SK-N-SH (cell line): ENCODE data around the gene GAS1. TPM values are rescaled to one million over a fixed set of nuclear protein-coding genes. Genes with fewer than 3 reads are reported as not detected.
A peak's percentile ranks its signal among the peaks of the same experiment; 100 is the strongest.

ENCODE experiments used
- CTCF ChIA-PET: fragments of 300-600, 350-600 bp; formaldehyde crosslinking; extraction: SDS; loops from one replicate; lab custom pipeline; 2021; lab: Yijun Ruan, JAX
- POLR2A ChIA-PET: fragments of 350-600 bp; sonication (Branson Sonifier 250); formaldehyde crosslinking; extraction: SDS; loops from one replicate; lab custom pipeline; 2020; ENCODE audit warnings: antibody characterized with exemption, inconsistent platforms; lab: Yijun Ruan, JAX
- DNase-seq: peaks from one replicate; pipeline ENCODE4 v3.0.0; 2012
- H2AFZ ChIP-seq: fragments of 200-600 bp; sonication (generic); 2 replicates; pipeline ENCODE4 v1.8.1; 2016; ENCODE audit warnings: antibody characterized with exemption, mild to moderate bottlenecking, low read depth
- H3F3A ChIP-seq: fragments of 200-600 bp; sonication (generic); replicated peaks from 2 replicates; pipeline ENCODE3; 2016; ENCODE audit warnings: antibody characterized with exemption, mild to moderate bottlenecking; ENCODE audit not compliant: insufficient read depth
- H3K27ac ChIP-seq, 2 experiments: fragments of 200-500 bp in 1 of 2; fragments of 200-600 bp in 1 of 2; sonication (Bioruptor generic) in 1 of 2; sonication (generic), shearing (Covaris generic) in 1 of 2; 2 replicates each; pipeline versions ENCODE4 v1.5.1 to v1.6.1; 2014 to 2016; ENCODE audit warnings: low read depth in 2 of 2, inconsistent platforms in 1 of 2, low read length in 1 of 2, mild to moderate bottlenecking in 1 of 2, mixed read lengths in 1 of 2
- H3K27me3 ChIP-seq: fragments of 200-600 bp; sonication (generic), shearing (Covaris generic); 2 replicates; pipeline ENCODE4 v1.6.1; 2016; ENCODE audit warnings: mixed run types; ENCODE audit not compliant: insufficient read depth
- H3K36me3 ChIP-seq, 2 experiments: fragments of 200-500 bp in 1 of 2; fragments of 200-600 bp in 1 of 2; sonication (Bioruptor generic) in 1 of 2; sonication (generic) in 1 of 2; replicated peaks in 1 of 2; 2 replicates each; pipeline versions ENCODE3 to v1.5.1; 2014 to 2016; ENCODE audit warnings: low read length in 1 of 2, mild to moderate bottlenecking in 1 of 2; ENCODE audit not compliant: insufficient read depth in 2 of 2, control insufficient read depth in 1 of 2
- H3K4me1 ChIP-seq, 2 experiments: fragments of 200-500 bp in 1 of 2; fragments of 200-600 bp in 1 of 2; sonication (Bioruptor generic) in 1 of 2; sonication (generic), shearing (Covaris generic) in 1 of 2; 2 replicates each; pipeline versions ENCODE4 v1.5.1 to v1.6.1; 2014 to 2016; ENCODE audit warnings: low read depth in 1 of 2, low read length in 1 of 2, mixed run types in 1 of 2; ENCODE audit not compliant: insufficient read depth in 2 of 2, control insufficient read depth in 1 of 2
- H3K4me2 ChIP-seq: fragments of 200-600 bp; sonication (generic), shearing (Covaris generic); 2 replicates; pipeline ENCODE4 v1.6.1; 2017; ENCODE audit warnings: mixed run types
- H3K4me3 ChIP-seq, 2 experiments: fragments of 200-500 bp in 1 of 2; fragments of 200-600 bp in 1 of 2; sonication (Bioruptor generic) in 1 of 2; sonication (generic), shearing (Covaris generic) in 1 of 2; 2 replicates each; pipeline versions ENCODE4 v1.5.1 to v1.8.1; 2014 to 2016; ENCODE audit warnings: low read depth in 2 of 2, inconsistent platforms in 1 of 2, low read length in 1 of 2, mild to moderate bottlenecking in 1 of 2, mixed read lengths in 1 of 2, moderate library complexity in 1 of 2
- H3K79me2 ChIP-seq: fragments of 200-600 bp; sonication (generic); 2 replicates; pipeline ENCODE4 v1.8.1; 2017; ENCODE audit warnings: mild to moderate bottlenecking; ENCODE audit not compliant: insufficient read depth
- H3K9ac ChIP-seq: fragments of 200-600 bp; sonication (generic); 2 replicates; pipeline ENCODE4 v1.6.1; 2017; ENCODE audit warnings: mixed run types
- H3K9me2 ChIP-seq: fragments of 200-600 bp; sonication (generic); 2 replicates; pipeline ENCODE4 v1.6.1; 2017; ENCODE audit warnings: mixed run types
- H3K9me3 ChIP-seq: fragments of 200-600 bp; sonication (generic); 2 replicates; pipeline ENCODE4 v1.6.1; 2017; ENCODE audit warnings: mixed run types, mild to moderate bottlenecking, moderate library complexity
- H4K20me1 ChIP-seq: fragments of 200-600 bp; sonication (generic); 2 replicates; pipeline ENCODE4 v1.6.1; 2017; ENCODE audit warnings: mild to moderate bottlenecking, mixed run types; ENCODE audit not compliant: insufficient read depth
- ELF1 ChIP-seq: IDR thresholded peaks from 2 replicates; pipeline ENCODE4 v1.4.0; 2012
- EP300 ChIP-seq, 2 experiments: IDR thresholded peaks; 2 replicates each; pipeline versions ENCODE4 v1.4.0 to v1.6.1; 2012; ENCODE audit warnings: borderline replicate concordance in 1 of 2, low read depth in 1 of 2, low read length in 1 of 2
- EZH2phosphoT487 ChIP-seq: fragments of 200-600 bp; sonication (generic); IDR thresholded peaks from 2 replicates; pipeline ENCODE4 v1.6.1; 2017; ENCODE audit warnings: low read depth, mixed run types, mild to moderate bottlenecking, antibody characterized with exemption, moderate library complexity, borderline replicate concordance
- FOXJ3 ChIP-seq: sonication (generic); formaldehyde crosslinking; IDR thresholded peaks from 2 replicates; pipeline ENCODE4 v1.5.1; 2020; ENCODE audit warnings: mild to moderate bottlenecking, missing genetic modification reagents
- GABPA ChIP-seq: IDR thresholded peaks from 2 replicates; pipeline ENCODE4 v1.4.0; 2012; ENCODE audit warnings: low read depth, mild to moderate bottlenecking
- GATA2 ChIP-seq: sonication (generic); formaldehyde crosslinking; IDR thresholded peaks from 2 replicates; pipeline ENCODE4 v1.5.0; 2020; ENCODE audit warnings: mild to moderate bottlenecking, missing genetic modification reagents
- NFIC ChIP-seq: IDR thresholded peaks from 2 replicates; pipeline ENCODE4 v1.4.0; 2012; ENCODE audit warnings: borderline replicate concordance
- NRF1 ChIP-seq: IDR thresholded peaks from 2 replicates; pipeline ENCODE4 v1.6.1; 2012; ENCODE audit warnings: low read depth, mild to moderate bottlenecking, low read length
- RAD21 ChIP-seq: IDR thresholded peaks from 2 replicates; pipeline ENCODE4 v1.6.1; 2012; ENCODE audit warnings: mild to moderate bottlenecking, low read length
- RCOR1 ChIP-seq: fragments of 150-350 bp; IDR thresholded peaks from 2 replicates; pipeline ENCODE4 v1.6.1; 2017; ENCODE audit warnings: antibody characterized with exemption, low read length
- RXRA ChIP-seq: IDR thresholded peaks from 2 replicates; pipeline ENCODE4 v1.4.0; 2012; ENCODE audit warnings: low read depth, mild to moderate bottlenecking, borderline replicate concordance
- SIN3A ChIP-seq: IDR thresholded peaks from 2 replicates; pipeline ENCODE4 v1.6.1; 2012; ENCODE audit warnings: low read depth, mild to moderate bottlenecking, low read length, moderate library complexity, borderline replicate concordance
- TAF1 ChIP-seq: IDR thresholded peaks from 2 replicates; pipeline ENCODE4 v1.6.1; 2012; ENCODE audit warnings: low read depth, mild to moderate bottlenecking, low read length, moderate library complexity, borderline replicate concordance
- TCF12 ChIP-seq: IDR thresholded peaks from 2 replicates; pipeline ENCODE4 v1.4.0; 2012
- WGBS: methylation state at CpG from one replicate; pipeline ENCODE4 v1.1.6; 2017; ENCODE audit warnings: low lambda C conversion rate; 5-methylcytosine and 5-hydroxymethylcytosine counted together
- polyA plus RNA-seq, 3 experiments: library from polyadenylated mRNA; depleted of rRNA; stranded (reverse); fragments of >200 nt; gene quantifications; 2 replicates each; pipeline ENCODE4 v1.2.3, GENCODE V29; 2012
- TF ChIP-seq, protein P1 (sequence below): IDR thresholded peaks from 2 replicates; pipeline ENCODE4 v1.4.0; 2012; ENCODE audit warnings: low read depth, borderline replicate concordance
- TF ChIP-seq, protein P2 (sequence below): IDR thresholded peaks from 2 replicates; pipeline ENCODE4 v1.4.0; 2012; ENCODE audit warnings: low read depth
- TF ChIP-seq, protein P3 (sequence below): fragments of 200-600 bp; sonication (generic); IDR thresholded peaks from 2 replicates; pipeline ENCODE4 v1.6.1; 2017; ENCODE audit warnings: antibody characterized with exemption, mild to moderate bottlenecking, moderate library complexity
- TF ChIP-seq, protein P4 (sequence below): fragments of 150-350 bp; IDR thresholded peaks from 2 replicates; pipeline ENCODE4 v1.6.1; 2017; ENCODE audit warnings: antibody characterized with exemption, low read length, low read depth, borderline replicate concordance
- TF ChIP-seq, protein P5 (sequence below): fragments of 150-350 bp; IDR thresholded peaks from 2 replicates; pipeline ENCODE4 v1.6.1; 2016; ENCODE audit warnings: mild to moderate bottlenecking, low read depth, low read length

The GAS1 gene
- polyA plus RNA-seq, 1 of the 3 experiments (the other 2 are of a cell fraction) = 37.8 TPM

DNA sequence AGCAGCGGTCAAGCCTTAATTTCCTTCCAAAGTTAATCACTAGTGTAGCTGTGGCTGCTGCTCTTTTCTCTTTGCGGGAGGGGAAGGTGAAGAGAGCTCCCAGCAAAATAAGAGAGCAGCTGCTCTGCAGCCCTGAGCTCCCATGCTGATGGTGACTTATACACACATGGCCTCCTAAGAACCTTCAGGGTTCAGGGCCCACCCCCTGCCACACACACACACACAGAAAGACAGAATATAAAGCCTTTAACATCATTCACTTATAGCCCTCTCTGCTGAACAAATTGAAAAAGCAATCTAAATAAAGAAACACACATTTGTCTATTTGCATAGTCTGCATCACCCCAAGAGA lies 43.6 kb downstream of the GAS1 start:
- Histone ChIP-seq H3K27ac (no peak overlapping the region), H3K27me3 (no peaks in the 10 kb centered on the region), H2AFZ (no peak overlapping the region), H3K4me2 (no peak overlapping the region), H3K9me3 (no peaks in the 10 kb centered on the region), H3K79me2 (no peaks in the 10 kb centered on the region), H3F3A (no peaks in the 10 kb centered on the region), H3K36me3 (no peaks in the 10 kb centered on the region), H3K9ac (no peak overlapping the region), H3K4me1 (peaks cover 0 to 9% of the 10 kb centered on the region in 2 experiments; a peak in 1 of 4 replicates), H4K20me1 (no peaks in the 10 kb centered on the region)
- WGBS = 90% methylated on average over 2 of the region's 2 CpGs
- DNase-seq = no peak
- CTCF ChIA-PET = interaction anchor here (1.3 kb wide), 1 partner anchor 178 kb away, joined by 3 read pairs; no protein-coding TSS in a partner anchor
- TF ChIP-seq, protein P1, sequence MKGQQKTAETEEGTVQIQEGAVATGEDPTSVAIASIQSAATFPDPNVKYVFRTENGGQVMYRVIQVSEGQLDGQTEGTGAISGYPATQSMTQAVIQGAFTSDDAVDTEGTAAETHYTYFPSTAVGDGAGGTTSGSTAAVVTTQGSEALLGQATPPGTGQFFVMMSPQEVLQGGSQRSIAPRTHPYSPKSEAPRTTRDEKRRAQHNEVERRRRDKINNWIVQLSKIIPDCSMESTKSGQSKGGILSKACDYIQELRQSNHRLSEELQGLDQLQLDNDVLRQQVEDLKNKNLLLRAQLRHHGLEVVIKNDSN = no peak
- TF ChIP-seq SIN3A (no peak), EP300 (IDR thresholded peaks at IDR 0.05; ENCODE audit: borderline replicate concordance in 1 of 2, low read depth in 1 of 2, low read length in 1 of 2) (no peak), RXRA (no peak), FOXJ3 (CRISPR knock-in tag) (no peak), RAD21 (no peak), EZH2phosphoT487 (no peak), RCOR1 (no peak), NFIC (no peak), GABPA (no peak), NRF1 (no peak)
- TF ChIP-seq, protein P2, sequence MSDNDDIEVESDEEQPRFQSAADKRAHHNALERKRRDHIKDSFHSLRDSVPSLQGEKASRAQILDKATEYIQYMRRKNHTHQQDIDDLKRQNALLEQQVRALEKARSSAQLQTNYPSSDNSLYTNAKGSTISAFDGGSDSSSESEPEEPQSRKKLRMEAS = no peak
- TF ChIP-seq, all 33 proteins: peak for 0
- Histone ChIP-seq H3K9me2 (no peaks in the 10 kb centered on the region), H3K4me3 (no peak overlapping the region)
- POLR2A ChIA-PET = no interaction called here

DNA sequence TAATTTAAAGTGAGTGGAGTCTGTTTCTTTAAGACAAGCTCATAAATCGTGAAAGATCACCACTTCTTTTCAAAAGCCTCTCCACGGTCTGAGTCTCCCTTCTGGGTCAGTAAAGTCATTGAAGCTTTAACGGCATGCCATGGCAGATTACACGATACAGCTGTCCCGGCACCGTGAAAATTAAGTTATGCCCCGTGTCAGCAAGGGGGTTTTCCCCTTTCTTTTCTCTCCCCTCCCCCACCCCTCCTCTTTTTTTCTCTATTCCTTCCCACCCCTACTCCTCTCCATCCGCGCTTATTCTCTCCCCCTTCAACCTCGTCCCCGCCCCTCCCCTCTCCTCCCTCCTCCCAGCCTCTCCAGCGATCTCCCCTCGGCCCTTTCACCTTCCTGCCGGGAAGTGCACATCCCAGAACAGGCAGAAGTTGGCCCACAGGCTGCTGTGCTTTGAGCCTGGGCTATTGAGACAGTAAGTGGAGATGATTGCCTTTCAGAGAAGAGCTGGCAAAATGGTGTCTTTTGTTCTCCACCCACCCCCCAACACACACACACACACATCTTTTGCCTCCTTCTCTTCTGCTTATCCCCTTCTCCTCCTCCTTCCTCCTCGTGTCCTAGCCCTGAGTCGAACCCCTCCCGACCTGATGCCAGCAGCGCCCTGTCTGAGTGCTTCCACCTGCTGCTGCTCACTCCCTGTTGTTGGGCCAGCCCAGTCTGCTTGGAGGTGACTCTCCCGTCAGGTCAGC lies 44.1 kb downstream of the GAS1 start:
- no peak overlapping the region for H3K4me2 ChIP-seq
- peak; percentile 26 for DNase-seq
- no peaks in the 10 kb centered on the region for H3F3A ChIP-seq
- POLR2A ChIA-PET = interaction anchor here (0.6 kb wide), 1 partner anchor 16 kb away, joined by 5 read pairs; no protein-coding TSS in a partner anchor
- no peak overlapping the region for H2AFZ ChIP-seq
- H3K9ac ChIP-seq = no peak overlapping the region
- H3K36me3 ChIP-seq = no peaks in the 10 kb centered on the region
- no peaks in the 10 kb centered on the region for H3K9me3 ChIP-seq
- H4K20me1 ChIP-seq = no peaks in the 10 kb centered on the region
- H3K27me3 ChIP-seq = no peaks in the 10 kb centered on the region
- H3K4me3 ChIP-seq = no peak overlapping the region
- CTCF ChIA-PET = interaction anchor here (1.3 kb wide), 1 partner anchor 178 kb away, joined by 3 read pairs; no protein-coding TSS in a partner anchor
- no peak overlapping the region for H3K27ac ChIP-seq
- WGBS = 46% methylated on average over 18 of the region's 19 CpGs
- no peaks in the 10 kb centered on the region for H3K9me2 ChIP-seq
- H3K4me1 ChIP-seq = peaks cover 0 to 9% of the 10 kb centered on the region in 2 experiments; a peak in 1 of 4 replicates
- H3K79me2 ChIP-seq = no peaks in the 10 kb centered on the region
- TF ChIP-seq ELF1 (no peak), TCF12 (no peak), GABPA (no peak), FOXJ3 (CRISPR knock-in tag) (no peak), GATA2 (no peak), TAF1 (no peak)
- TF ChIP-seq, protein P3, sequence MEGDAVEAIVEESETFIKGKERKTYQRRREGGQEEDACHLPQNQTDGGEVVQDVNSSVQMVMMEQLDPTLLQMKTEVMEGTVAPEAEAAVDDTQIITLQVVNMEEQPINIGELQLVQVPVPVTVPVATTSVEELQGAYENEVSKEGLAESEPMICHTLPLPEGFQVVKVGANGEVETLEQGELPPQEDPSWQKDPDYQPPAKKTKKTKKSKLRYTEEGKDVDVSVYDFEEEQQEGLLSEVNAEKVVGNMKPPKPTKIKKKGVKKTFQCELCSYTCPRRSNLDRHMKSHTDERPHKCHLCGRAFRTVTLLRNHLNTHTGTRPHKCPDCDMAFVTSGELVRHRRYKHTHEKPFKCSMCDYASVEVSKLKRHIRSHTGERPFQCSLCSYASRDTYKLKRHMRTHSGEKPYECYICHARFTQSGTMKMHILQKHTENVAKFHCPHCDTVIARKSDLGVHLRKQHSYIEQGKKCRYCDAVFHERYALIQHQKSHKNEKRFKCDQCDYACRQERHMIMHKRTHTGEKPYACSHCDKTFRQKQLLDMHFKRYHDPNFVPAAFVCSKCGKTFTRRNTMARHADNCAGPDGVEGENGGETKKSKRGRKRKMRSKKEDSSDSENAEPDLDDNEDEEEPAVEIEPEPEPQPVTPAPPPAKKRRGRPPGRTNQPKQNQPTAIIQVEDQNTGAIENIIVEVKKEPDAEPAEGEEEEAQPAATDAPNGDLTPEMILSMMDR = no peak
- TF ChIP-seq, protein P4, sequence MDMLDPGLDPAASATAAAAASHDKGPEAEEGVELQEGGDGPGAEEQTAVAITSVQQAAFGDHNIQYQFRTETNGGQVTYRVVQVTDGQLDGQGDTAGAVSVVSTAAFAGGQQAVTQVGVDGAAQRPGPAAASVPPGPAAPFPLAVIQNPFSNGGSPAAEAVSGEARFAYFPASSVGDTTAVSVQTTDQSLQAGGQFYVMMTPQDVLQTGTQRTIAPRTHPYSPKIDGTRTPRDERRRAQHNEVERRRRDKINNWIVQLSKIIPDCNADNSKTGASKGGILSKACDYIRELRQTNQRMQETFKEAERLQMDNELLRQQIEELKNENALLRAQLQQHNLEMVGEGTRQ = no peak
- TF ChIP-seq, protein P5, sequence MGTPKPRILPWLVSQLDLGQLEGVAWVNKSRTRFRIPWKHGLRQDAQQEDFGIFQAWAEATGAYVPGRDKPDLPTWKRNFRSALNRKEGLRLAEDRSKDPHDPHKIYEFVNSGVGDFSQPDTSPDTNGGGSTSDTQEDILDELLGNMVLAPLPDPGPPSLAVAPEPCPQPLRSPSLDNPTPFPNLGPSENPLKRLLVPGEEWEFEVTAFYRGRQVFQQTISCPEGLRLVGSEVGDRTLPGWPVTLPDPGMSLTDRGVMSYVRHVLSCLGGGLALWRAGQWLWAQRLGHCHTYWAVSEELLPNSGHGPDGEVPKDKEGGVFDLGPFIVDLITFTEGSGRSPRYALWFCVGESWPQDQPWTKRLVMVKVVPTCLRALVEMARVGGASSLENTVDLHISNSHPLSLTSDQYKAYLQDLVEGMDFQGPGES = no peak
